Mucosa of descending colon (tissue), 3 donors: ENCODE measurements around the gene DAP3. TPM values are rescaled to one million over a fixed set of nuclear protein-coding genes. Genes with fewer than 3 reads are reported as not detected.
A peak's percentile ranks its signal among the peaks of the same experiment; 100 is the strongest.
"Not testable (repeated sequence)": the region's sequence is repeated elsewhere in the genome, so short reads cannot be mapped to it uniquely, and the experiment has no call there.

Source experiments
- ATAC-seq: fragments of 200-7000 bp; cut with Tn5 transposase; one replicate; pipeline ENCODE4 v1.9.1; 2020; ENCODE audit warnings: mild to moderate bottlenecking, moderate library complexity
- DNase-seq, 3 donors: peaks; one replicate each; pipeline ENCODE4 v3.0.0-alpha.2; 2020
- H3K36me3 ChIP-seq: fragments of 200-600 bp; one replicate; pipeline ENCODE4 v1.8.0; 2021; ENCODE audit warnings: low read depth, mild to moderate bottlenecking
- H3K4me1 ChIP-seq: fragments of 200-600 bp; one replicate; pipeline ENCODE4 v1.8.0; 2021; ENCODE audit warnings: low read depth, mild to moderate bottlenecking
- H3K4me3 ChIP-seq: fragments of 200-600 bp; one replicate; pipeline ENCODE4 v1.8.0; 2021; ENCODE audit warnings: mild to moderate bottlenecking
- H3K9me3 ChIP-seq: fragments of 200-600 bp; one replicate; pipeline ENCODE4 v1.8.0; 2021; ENCODE audit warnings: mild to moderate bottlenecking
- CTCF ChIP-seq: fragments of 200-600 bp; IDR thresholded peaks from one replicate; pipeline ENCODE4 v1.8.0; 2022; ENCODE audit warnings: antibody characterized with exemption, mild to moderate bottlenecking
- intact Hi-C, 2 donors: fragments of 100-400 bp; cut with DNase I in 1 of 2; cut with micrococcal nuclease in 1 of 2; formaldehyde crosslinking; loops; one replicate each; pipeline versions ENCODE4 v1.11.0 to v1.11.1; 2022; cut with DNase I, micrococcal nuclease
- total RNA-seq, 3 donors: library from RNA; stranded (reverse); fragmentation: NEBNext Ultra II Directional in 2 of 3; extraction: Animal tissue kit (Norgen Biotek cat#: 25700) in 2 of 3; gene quantifications; one replicate each; pipeline versions ENCODE4 v1.2.1 to v1.2.4, GENCODE V29; 2021 to 2023
- donor health status: DM: no; HTN: no; CAD: no; lungs with moderate emphysema.
- donor health status: DM: no; HTN: no; CAD: no.
- donor health status: DM: no; HTN: yes; CAD: no.

Gene DAP3
- total RNA-seq, 3 donors from 2014 or later = 75.8 to 91.4 (median 87.1) TPM

- no peak for TF ChIP-seq CTCF
- DNase-seq (no peak), ATAC-seq (no peak)
- intact Hi-C loops = no loop called here
- no peaks in the 10 kb centered on the region for H3K36me3 ChIP-seq
- H3K9me3 ChIP-seq = no peaks in the 10 kb centered on the region
- H3K4me1 ChIP-seq = peaks cover 3% of the 10 kb centered on the region
- no peak overlapping the region for H3K4me3 ChIP-seq
These were observed 35.9 kb upstream of the DAP3 start for GRCh38 chr1:155652951-155653350.

GRCh38 chr1:155657463-155657862 lies 31.4 kb upstream of the DAP3 start:
- intact Hi-C loops = no loop called here
- no peak for DNase-seq
- no peak for ATAC-seq
- Histone ChIP-seq H3K4me1 (no peaks in the 10 kb centered on the region), H3K4me3 (no peak overlapping the region), H3K9me3 (no peaks in the 10 kb centered on the region), H3K36me3 (peaks cover 10% of the 10 kb centered on the region)
- TF ChIP-seq CTCF = no peak

- intact Hi-C loops, H3K36me3 ChIP-seq, H3K4me1 ChIP-seq, DNase-seq, H3K9me3 ChIP-seq, ATAC-seq, H3K4me3 ChIP-seq: not testable (repeated sequence)
These were observed 27.7 kb upstream of the DAP3 start for GRCh38 chr1:155661239-155661638.

- intact Hi-C loops = no loop called here
- ATAC-seq (peak; percentile 90), DNase-seq (peak in 1 of 3 donors; percentile 31)
- Histone ChIP-seq H3K4me3 (no peak overlapping the region), H3K9me3 (no peaks in the 10 kb centered on the region), H3K36me3 (peaks cover 6% of the 10 kb centered on the region), H3K4me1 (peaks cover 4% of the 10 kb centered on the region)
- TF ChIP-seq CTCF = no peak
These were observed 19.4 kb upstream of the DAP3 start for GRCh38 chr1:155669233-155670162.

- intact Hi-C loops = no loop called here
- ATAC-seq (no peak), DNase-seq (no peak)
- no peak for TF ChIP-seq CTCF
- Histone ChIP-seq H3K9me3 (no peaks in the 10 kb centered on the region), H3K4me1 (peaks cover 4% of the 10 kb centered on the region), H3K36me3 (peaks cover 6% of the 10 kb centered on the region), H3K4me3 (no peak overlapping the region)
These were observed 17.1 kb upstream of the DAP3 start for GRCh38 chr1:155671750-155672149.

GRCh38 chr1:155673003-155673402 lies 15.9 kb upstream of the DAP3 start:
- ATAC-seq (no peak), DNase-seq (no peak)
- Histone ChIP-seq H3K36me3 (peaks cover 5% of the 10 kb centered on the region), H3K9me3 (no peaks in the 10 kb centered on the region), H3K4me3 (no peak overlapping the region), H3K4me1 (peaks cover 4% of the 10 kb centered on the region)
- intact Hi-C loops = no loop called here
- TF ChIP-seq CTCF = no peak
